NCI-H526 (cell line): ENCODE results near the gene TMED10.
"Not testable (repeated sequence)": the region's sequence is repeated elsewhere in the genome, so short reads cannot be mapped to it uniquely, and the experiment has no call there.

ENCODE experiments used
- DNase-seq, 2 experiments: peaks; one replicate each; lab custom pipeline; 2025; lab: John Stamatoyannopoulos, UW

TMED10 gene

GRCh38 chr14:75191100-75191499 lies 14.7 kb upstream of the TMED10 start:
- no peak for DNase-seq

GRCh38 chr14:75190023-75190422 lies 13.6 kb upstream of the TMED10 start:
- no peak for DNase-seq

GRCh38 chr14:75188520-75189268 lies 12.3 kb upstream of the TMED10 start:
- no peak for DNase-seq

GRCh38 chr14:75188086-75188485 lies 11.7 kb upstream of the TMED10 start:
- DNase-seq, result no peak

GRCh38 chr14:75186953-75187352 lies 10.5 kb upstream of the TMED10 start:
- no peak for DNase-seq

GRCh38 chr14:75185251-75186040 lies 9.0 kb upstream of the TMED10 start:
- DNase-seq, result no peak

GRCh38 chr14:75184492-75184891 lies 8.1 kb upstream of the TMED10 start:
- DNase-seq, result no peak

GRCh38 chr14:75184039-75184438 lies 7.6 kb upstream of the TMED10 start:
- DNase-seq, result no peak

- DNase-seq, result no peak
Observed at GRCh38 chr14:75183225-75183624, 6.8 kb upstream of the TMED10 start.

- no peak for DNase-seq
Observed at GRCh38 chr14:75182821-75183220, 6.4 kb upstream of the TMED10 start.

- DNase-seq, result not testable (repeated sequence)
Observed at GRCh38 chr14:75182163-75182562, 5.8 kb upstream of the TMED10 start.

GRCh38 chr14:75181293-75182062 lies 5.1 kb upstream of the TMED10 start:
- DNase-seq, result no peak

GRCh38 chr14:75175677-75176141 lies 703 bp downstream of the TMED10 start:
- peak in 1 of 2 experiments; percentile 47 for DNase-seq

GRCh38 chr14:75174066-75174465 lies 2.3 kb downstream of the TMED10 start:
- no peak for DNase-seq

GRCh38 chr14:75170772-75171171 lies 5.6 kb downstream of the TMED10 start:
- DNase-seq, result no peak

GRCh38 chr14:75168586-75169335 lies 7.7 kb downstream of the TMED10 start:
- no peak for DNase-seq

GRCh38 chr14:75167325-75167724 lies 9.1 kb downstream of the TMED10 start:
- no peak for DNase-seq

- DNase-seq, result no peak
Observed at GRCh38 chr14:75165586-75166391, 10.6 kb downstream of the TMED10 start.

GRCh38 chr14:75164809-75165208 lies 11.6 kb downstream of the TMED10 start:
- no peak for DNase-seq

- no peak for DNase-seq
Observed at GRCh38 chr14:75163677-75164076, 12.7 kb downstream of the TMED10 start.

GRCh38 chr14:75162631-75163030 lies 13.8 kb downstream of the TMED10 start:
- DNase-seq, result no peak
